Hematopoietic multipotent progenitor cell treated with erythropoietin and hydrocortisone succinate and interleukin-3 and kit ligand, for 4 days (in vitro differentiated cells): ENCODE results near the gene DCLRE1B.

Experiments
- DNase-seq: peaks from one replicate; pipeline ENCODE4 v3.0.0-alpha.2; 2015

The DCLRE1B gene

GRCh38 chr1:113887402-113888175 lies 17.5 kb upstream of the DCLRE1B start, which contains the start of gene BCL2L15:
Gene BCL2L15 (minus strand): TSS chr1:113887581. CDS start chr1:113887375, 206 bp downstream.
- DNase-seq, result peak; percentile 37

- DNase-seq, result no peak
These were observed 14.3 kb upstream of the DCLRE1B start for GRCh38 chr1:113890816-113891215.

- no peak for DNase-seq
These were observed 13.4 kb upstream of the DCLRE1B start for GRCh38 chr1:113891631-113892220.

- no peak for DNase-seq
These were observed 11.9 kb upstream of the DCLRE1B start for GRCh38 chr1:113893267-113893666.

GRCh38 chr1:113895098-113895497 lies 10.0 kb upstream of the DCLRE1B start:
- DNase-seq, result no peak

GRCh38 chr1:113895961-113896360 lies 9.2 kb upstream of the DCLRE1B start:
- no peak for DNase-seq

GRCh38 chr1:113898241-113898814 lies 6.8 kb upstream of the DCLRE1B start:
- DNase-seq, result peak; percentile 50

- no peak for DNase-seq
These were observed 6.0 kb upstream of the DCLRE1B start for GRCh38 chr1:113899111-113899510.

- DNase-seq, result no peak
These were observed 3.9 kb upstream of the DCLRE1B start for GRCh38 chr1:113901191-113901590.

GRCh38 chr1:113903501-113904292 lies 1.4 kb upstream of the DCLRE1B start:
- DNase-seq, result peak; percentile 40

- DNase-seq, result no peak
These were observed 843 bp upstream of the DCLRE1B start for GRCh38 chr1:113904293-113904673.

- no peak for DNase-seq
These were observed 322 bp downstream of the DCLRE1B start for GRCh38 chr1:113905435-113905861.

GRCh38 chr1:113912594-113913311 lies 7.6 kb downstream of the DCLRE1B start:
- DNase-seq, result peak; percentile 66

GRCh38 chr1:113913312-113913668 lies 8.2 kb downstream of the DCLRE1B start:
- DNase-seq, result no peak

GRCh38 chr1:113913887-113914664 lies 8.9 kb downstream of the DCLRE1B start:
- DNase-seq, result peak; percentile 98

- DNase-seq, result no peak
These were observed 11.8 kb downstream of the DCLRE1B start for GRCh38 chr1:113916974-113917373.

GRCh38 chr1:113917400-113918082 lies 12.4 kb downstream of the DCLRE1B start:
- DNase-seq, result no peak

- DNase-seq, result no peak
These were observed 13.1 kb downstream of the DCLRE1B start for GRCh38 chr1:113918243-113918642.

GRCh38 chr1:113922957-113923356 lies 17.8 kb downstream of the DCLRE1B start:
- no peak for DNase-seq

- DNase-seq, result no peak
These were observed 19.3 kb downstream of the DCLRE1B start for GRCh38 chr1:113924473-113924872.
